Ascending aorta (tissue), 2 donors: Measurements from ENCODE around the gene FAM89A. TPM values are rescaled to one million over a fixed set of nuclear protein-coding genes. Genes with fewer than 3 reads are reported as not detected.
"Not testable (repeated sequence)": the region's sequence is repeated elsewhere in the genome, so short reads cannot be mapped to it uniquely, and the experiment has no call there.

Source experiments
- DNase-seq, 2 donors: peaks; one replicate each; pipeline ENCODE4 v3.0.0-alpha.2; 2019; ENCODE audit warnings: low spot score in 2 of 2
- H3K27ac ChIP-seq, 2 donors: fragments of 200-600 bp; sonication (generic); one replicate each; pipeline ENCODE4 v1.5.1; 2016 to 2017; ENCODE audit warnings: mild to moderate bottlenecking in 1 of 2
- H3K27me3 ChIP-seq: fragments of 200-600 bp; sonication (generic); one replicate; pipeline ENCODE4 v1.5.1; 2017
- H3K36me3 ChIP-seq, 2 donors: fragments of 200-600 bp; sonication (generic); one replicate each; pipeline ENCODE4 v1.5.1; 2016
- H3K4me1 ChIP-seq, 2 donors: fragments of 200-600 bp; sonication (generic); one replicate each; pipeline ENCODE4 v1.5.1; 2016 to 2017; ENCODE audit warnings: mild to moderate bottlenecking in 1 of 2
- H3K4me3 ChIP-seq, 2 donors: fragments of 200-600 bp; sonication (generic); one replicate each; pipeline ENCODE4 v1.5.1; 2016 to 2017; ENCODE audit warnings: mild to moderate bottlenecking in 1 of 2
- H3K9me3 ChIP-seq, 2 donors: fragments of 200-600 bp; sonication (generic); one replicate each; pipeline ENCODE4 v1.5.1; 2016
- CTCF ChIP-seq, 3 experiments: fragments of 200-600 bp in 2 of 3; fragments of 450-650 bp in 1 of 3; sonication (generic) in 2 of 3; IDR thresholded peaks; one replicate each; pipeline ENCODE4 v1.5.1; 2016 to 2019; ENCODE audit warnings: antibody characterized with exemption in 3 of 3, mild to moderate bottlenecking in 1 of 3, moderate library complexity in 1 of 3
- intact Hi-C: fragments of 100-400 bp; cut with DNase I; formaldehyde crosslinking; loops from one replicate; pipeline ENCODE4 v1.15.1; 2023
- total RNA-seq: library from RNA; depleted of rRNA; stranded (reverse); fragments of >200 nt; gene quantifications from one replicate; pipeline ENCODE4 v1.1.0, GENCODE V29; 2016

FAM89A gene
- total RNA-seq, 1 donor from 2014 or later = 47.5 TPM

- H3K9me3 ChIP-seq = no peaks in the 10 kb centered on the region
- intact Hi-C loops = no loop called here
- no peak for DNase-seq
- H3K4me1 ChIP-seq = no peaks in the 10 kb centered on the region
- TF ChIP-seq CTCF (IDR thresholded peaks at IDR 0.05) = no peak
- H3K27ac ChIP-seq = no peak overlapping the region
- H3K36me3 ChIP-seq = no peaks in the 10 kb centered on the region
- no peaks in the 10 kb centered on the region for H3K27me3 ChIP-seq
- H3K4me3 ChIP-seq = no peak overlapping the region
These were observed 6.8 kb upstream of the FAM89A start for GRCh38 chr1:231046730-231047395.

- intact Hi-C loops, H3K4me1 ChIP-seq, H3K27me3 ChIP-seq, DNase-seq, H3K9me3 ChIP-seq, H3K27ac ChIP-seq, H3K36me3 ChIP-seq, H3K4me3 ChIP-seq: not testable (repeated sequence)
These were observed 6.1 kb upstream of the FAM89A start for GRCh38 chr1:231045921-231046729.

GRCh38 chr1:231045286-231045685, 5.2 kb upstream of the FAM89A start:
- H3K27me3 ChIP-seq = no peaks in the 10 kb centered on the region
- intact Hi-C loops = no loop called here

GRCh38 chr1:231044588-231044987, 4.5 kb upstream of the FAM89A start:
- Histone ChIP-seq H3K4me1 (peaks cover 4 to 5% of the 10 kb centered on the region in 2 donors), H3K27me3 (no peaks in the 10 kb centered on the region), H3K27ac (no peak overlapping the region), H3K9me3 (no peaks in the 10 kb centered on the region), H3K4me3 (no peak overlapping the region), H3K36me3 (no peaks in the 10 kb centered on the region)
- DNase-seq = no peak
- intact Hi-C loops = loop anchor here (5.0 kb wide), 1 partner anchor 192 kb away; no protein-coding TSS in a partner anchor
- TF ChIP-seq CTCF (IDR thresholded peaks at IDR 0.05) = no peak

More at GRCh38 chr1:231045286-231045685, 5.2 kb upstream of the FAM89A start:
- H3K27ac ChIP-seq = no peak overlapping the region
- no peak for DNase-seq
- no peaks in the 10 kb centered on the region for H3K36me3 ChIP-seq
- H3K9me3 ChIP-seq = no peaks in the 10 kb centered on the region
- TF ChIP-seq CTCF (IDR thresholded peaks at IDR 0.05) = no peak
- peaks cover 4% of the 10 kb centered on the region in 2 donors for H3K4me1 ChIP-seq
- no peak overlapping the region for H3K4me3 ChIP-seq

- no peak for DNase-seq
- Histone ChIP-seq H3K36me3 (no peaks in the 10 kb centered on the region), H3K9me3 (no peaks in the 10 kb centered on the region), H3K27ac (no peak overlapping the region), H3K27me3 (no peaks in the 10 kb centered on the region), H3K4me1 (peaks cover 6 to 13% of the 10 kb centered on the region in 2 donors), H3K4me3 (no peak overlapping the region)
- intact Hi-C loops = loop anchor here (5.0 kb wide), 1 partner anchor 189 kb away; no protein-coding TSS in a partner anchor
- TF ChIP-seq CTCF (IDR thresholded peaks at IDR 0.05) = no peak
These were observed 1.7 kb upstream of the FAM89A start for GRCh38 chr1:231041719-231042261.
